NCI-H82 treated with DMSO at 0.1 percent for 48 hours (cell line): Measurements from ENCODE around the gene REPS2.
"Not testable (repeated sequence)": the region's sequence is repeated elsewhere in the genome, so short reads cannot be mapped to it uniquely, and the experiment has no call there.

Experiments used
- DNase-seq: peaks from one replicate; lab custom pipeline; 2025; ENCODE audit not compliant: unreplicated experiment; lab: John Stamatoyannopoulos, UW

Gene REPS2

DNA sequence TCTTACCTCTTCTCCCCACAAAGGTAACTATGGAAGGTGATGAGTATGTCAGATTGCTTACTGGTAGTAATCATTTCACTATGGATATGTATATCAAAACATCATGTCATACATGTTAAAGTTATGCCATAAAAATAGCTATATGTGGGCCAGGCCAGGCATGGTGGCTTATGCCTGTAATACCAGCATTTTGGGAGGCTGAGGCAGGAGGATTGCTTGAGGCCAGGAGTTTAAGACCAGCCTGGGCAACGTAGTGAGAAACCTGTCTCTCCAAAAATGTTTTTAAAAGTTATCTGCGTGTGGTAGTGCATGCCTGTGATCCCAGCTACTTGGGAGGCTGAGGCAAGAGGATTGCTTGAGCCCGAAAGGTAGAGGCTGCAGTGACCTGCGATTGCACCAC is 16.2 kb downstream of the REPS2 start:
- DNase-seq, result not testable (repeated sequence)

DNA sequence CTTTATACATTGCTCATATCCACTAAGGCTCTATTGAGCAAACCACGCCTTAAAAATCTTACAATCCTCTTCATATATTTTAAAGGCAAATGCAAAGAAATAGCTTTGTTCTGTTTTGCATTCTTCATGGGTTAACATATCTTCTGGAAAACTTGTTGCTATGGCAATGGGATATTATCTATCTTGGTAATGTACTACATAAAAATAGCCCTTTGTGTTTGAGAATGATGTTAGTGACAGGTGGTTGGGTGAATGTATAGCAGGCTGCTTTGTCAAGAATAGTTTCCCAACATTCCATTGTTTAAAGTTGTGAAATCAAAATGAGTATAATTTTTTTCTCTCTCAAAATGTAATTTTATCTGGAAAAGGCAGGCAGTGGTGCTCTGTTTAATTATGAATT is 16.8 kb downstream of the REPS2 start:
- no peak for DNase-seq

DNA sequence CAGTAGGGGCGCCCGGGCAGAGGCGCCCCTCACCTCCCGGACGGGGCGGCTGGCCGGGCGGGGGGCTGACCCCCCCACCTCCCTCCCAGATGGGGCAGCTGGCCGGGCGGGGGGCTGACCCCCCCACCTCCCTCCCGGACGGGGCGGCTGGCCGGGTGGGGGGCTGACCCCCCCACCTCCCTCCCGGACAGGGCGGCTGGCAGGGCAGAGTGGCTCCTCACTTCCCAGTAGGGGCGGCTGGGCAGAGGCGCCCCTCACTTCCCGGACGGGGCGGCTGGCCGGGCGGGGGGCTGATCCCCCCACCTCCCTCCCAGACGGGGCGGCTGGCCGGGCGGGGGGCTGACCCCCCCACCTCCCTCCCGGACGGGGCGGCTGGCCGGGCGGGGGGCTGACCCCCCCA is 18.5 kb downstream of the REPS2 start:
- DNase-seq, result not testable (repeated sequence)

DNA sequence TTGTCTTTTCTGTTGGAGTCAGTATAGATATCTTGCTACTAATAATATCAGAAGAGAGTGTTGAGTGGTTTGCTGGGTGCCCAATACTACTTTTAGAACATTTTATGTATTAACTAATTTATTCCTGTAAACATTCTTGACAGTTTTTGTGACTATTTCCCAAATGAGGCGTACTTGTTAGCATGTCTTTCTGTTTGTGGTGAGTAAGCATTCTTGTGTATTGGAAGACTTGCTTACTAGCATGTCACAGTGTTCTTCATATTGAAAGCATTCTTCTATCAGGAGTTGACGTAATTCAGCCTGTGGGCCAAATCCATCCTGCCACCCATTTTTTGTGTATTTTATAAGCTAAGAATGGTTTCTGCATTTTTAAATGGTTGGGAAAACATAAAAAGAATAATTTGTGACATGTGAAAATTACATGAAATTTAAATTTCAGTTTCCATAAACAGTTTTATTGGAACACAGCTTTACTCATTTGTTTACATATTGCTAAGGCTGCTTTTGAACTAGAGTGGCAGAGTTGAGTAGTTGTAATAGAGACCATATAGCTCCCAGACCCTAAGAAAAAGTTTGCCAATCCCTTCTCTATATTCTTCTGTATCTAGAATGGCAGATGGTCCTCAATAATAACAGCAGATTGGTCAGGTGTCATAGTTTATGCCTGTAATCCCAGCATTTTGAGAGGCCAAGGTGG is 20.4 kb downstream of the REPS2 start:
- DNase-seq, result no peak

DNA sequence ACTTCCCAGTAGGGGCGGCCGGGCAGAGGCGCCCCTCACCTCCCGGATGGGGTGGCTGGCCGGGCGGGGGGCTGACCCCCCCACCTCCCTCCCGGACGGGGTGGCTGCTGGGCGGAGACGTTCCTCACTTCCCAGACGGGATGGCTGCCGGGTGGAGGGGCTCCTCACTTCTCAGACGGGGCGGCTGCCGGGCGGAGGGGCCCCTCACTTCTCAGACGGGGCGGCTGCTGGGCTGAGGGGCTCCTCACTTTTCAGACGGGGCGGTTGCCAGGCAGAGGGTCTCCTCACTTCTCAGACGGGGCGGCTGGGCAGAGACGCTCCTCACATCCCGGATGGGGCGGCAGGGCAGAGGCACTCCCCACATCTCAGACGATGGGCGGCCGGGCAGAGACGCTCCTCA is 22.3 kb downstream of the REPS2 start:
- DNase-seq, result not testable (repeated sequence)

DNA sequence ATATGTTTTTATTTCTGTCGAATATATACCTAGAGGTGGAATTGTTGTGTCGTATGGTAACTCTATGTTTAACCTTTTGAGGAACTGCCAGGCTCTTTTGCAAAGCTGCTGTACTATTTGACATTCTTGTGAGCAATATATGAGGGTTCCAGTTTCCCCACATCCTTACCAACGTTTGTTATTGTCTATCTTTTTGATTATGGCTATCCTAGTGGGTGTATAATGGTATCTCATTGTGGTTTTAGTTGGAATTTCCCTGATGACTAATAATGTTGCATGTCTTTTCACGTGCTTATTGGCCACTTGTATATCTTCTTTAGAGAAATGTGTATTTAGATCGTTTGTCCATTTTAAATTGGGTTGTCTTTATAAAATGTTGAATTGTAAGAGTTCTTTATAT is 24.5 kb downstream of the REPS2 start:
- DNase-seq, result no peak

DNA sequence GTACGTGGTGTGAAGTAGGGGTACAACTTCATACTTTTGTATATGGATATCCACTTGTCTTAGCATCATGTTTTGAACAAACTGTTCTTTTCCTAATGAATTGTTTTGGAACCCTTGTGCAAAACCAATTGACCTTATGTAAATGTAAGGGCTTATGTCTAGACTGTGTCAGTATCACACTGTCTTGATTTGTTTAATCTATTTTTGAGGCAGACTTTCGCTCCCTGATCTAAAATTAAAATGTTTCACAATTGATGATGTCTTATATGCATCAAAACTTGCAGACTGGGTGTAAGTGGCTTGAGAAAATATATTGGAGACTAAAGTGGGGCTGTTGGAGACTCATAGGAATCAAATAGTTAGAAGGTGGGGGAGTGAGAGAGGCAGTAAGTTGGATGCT is 25.2 kb downstream of the REPS2 start:
- no peak for DNase-seq

DNA sequence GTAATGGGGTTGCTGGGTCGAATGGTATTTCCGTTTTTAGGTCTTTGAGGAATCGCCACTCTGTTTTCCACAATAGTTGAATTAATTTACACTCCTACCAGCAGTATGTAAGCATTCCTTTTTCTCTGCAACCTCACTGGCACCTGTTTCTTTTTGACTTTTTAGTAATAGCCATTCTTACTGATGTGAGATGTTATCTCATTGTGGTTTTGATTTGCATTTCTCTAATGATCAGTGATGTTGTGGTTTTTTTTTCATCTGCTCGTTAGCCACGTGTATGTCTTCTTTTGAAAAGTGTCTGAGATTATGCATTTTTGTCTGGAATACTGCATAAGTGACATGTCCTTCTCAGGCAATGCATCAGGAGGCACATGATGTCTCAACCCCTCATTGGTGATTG is 28.8 kb downstream of the REPS2 start:
- DNase-seq, result no peak

DNA sequence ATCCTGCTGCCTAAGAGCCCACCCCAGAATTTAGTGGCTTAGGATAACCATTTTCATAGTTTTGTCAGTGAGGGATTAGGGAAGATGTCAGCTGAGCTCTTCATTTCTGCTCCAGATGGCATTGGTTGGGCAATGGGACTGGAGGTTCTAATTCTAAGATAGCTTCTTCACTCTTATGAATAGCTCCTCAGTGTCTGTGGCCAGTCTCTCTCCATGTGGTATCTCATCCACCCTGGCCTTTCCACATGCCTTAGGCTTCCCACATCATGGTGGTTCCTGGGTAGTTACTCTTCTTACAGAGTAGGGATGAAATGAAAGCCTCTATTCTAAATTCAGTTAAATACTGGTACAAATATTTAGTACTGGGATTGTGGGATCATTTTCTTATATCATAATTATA is 31.3 kb downstream of the REPS2 start:
- no peak for DNase-seq

DNA sequence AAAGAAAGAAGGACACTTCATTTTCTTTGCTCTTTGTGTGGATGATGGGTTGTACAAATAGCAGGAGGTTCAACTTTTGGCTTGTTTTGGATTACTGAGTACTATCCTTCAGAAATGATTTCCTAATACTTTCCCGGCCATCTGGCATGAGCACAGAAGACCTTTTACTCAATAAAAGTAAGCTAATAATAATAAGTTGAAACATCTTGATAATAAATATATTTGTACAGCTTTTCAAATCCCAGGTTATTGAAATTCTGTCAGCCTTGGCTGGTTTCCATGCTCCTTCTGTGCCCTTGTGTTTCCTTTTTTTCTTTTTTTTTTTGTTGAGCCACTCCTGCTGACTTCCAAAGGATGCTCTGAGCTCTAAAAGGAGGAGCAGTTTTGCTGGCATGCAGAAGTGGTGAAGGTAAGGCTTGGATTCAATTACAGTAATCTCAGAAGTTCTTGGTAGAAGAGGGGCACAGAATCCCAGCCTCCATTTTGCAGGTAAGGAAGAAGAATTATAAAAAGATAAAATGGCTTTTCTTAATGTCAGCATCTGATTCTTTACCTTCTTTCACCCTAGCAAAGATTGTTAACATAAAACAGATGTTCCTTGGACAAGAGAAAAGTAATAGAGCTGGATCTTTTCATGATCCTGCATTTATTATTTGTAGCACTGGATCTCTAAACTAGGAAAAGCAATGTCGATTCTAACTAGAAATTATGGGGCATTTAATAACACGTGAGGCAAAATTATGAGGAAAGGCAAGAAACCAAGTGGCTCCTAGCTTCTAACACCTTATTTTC is 31.9 kb downstream of the REPS2 start:
- no peak for DNase-seq

DNA sequence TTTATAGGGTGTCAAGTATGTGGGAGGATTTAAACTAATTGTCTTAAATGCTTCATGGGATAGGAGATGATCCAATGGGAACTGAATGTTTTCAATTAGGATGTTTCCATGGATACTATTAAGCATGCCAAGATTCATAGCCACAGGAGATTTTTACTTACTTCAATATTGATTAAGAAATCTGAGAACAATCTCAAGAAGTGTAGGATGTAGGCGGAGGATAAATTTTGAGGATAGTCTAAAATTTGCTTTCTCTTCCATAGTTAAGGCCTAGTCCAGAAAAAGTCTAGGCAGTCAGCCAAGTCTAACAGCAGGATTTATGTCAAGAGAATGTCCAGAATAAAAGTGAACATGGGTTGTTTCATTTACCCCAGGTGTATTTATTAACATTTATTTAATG is 32.8 kb downstream of the REPS2 start:
- DNase-seq, result no peak

DNA sequence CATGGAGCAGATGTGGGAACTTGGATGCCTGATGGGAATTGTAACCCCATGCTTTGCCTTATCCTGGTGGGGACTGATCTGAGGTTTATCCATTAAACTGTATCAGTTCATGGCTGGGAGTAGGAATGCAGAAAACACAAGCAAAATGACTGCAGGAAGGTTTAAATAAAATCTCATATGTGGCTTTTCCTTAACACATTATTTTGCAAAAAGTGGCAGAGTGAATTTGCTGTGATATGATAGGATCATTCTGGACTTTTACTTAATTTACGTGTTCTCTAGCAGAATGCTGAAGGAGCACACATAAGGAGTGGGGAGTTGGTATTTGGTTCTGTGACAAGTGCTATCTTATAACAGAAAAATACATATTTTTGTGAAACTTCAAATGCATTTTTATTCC is 34.8 kb downstream of the REPS2 start:
- no peak for DNase-seq

DNA sequence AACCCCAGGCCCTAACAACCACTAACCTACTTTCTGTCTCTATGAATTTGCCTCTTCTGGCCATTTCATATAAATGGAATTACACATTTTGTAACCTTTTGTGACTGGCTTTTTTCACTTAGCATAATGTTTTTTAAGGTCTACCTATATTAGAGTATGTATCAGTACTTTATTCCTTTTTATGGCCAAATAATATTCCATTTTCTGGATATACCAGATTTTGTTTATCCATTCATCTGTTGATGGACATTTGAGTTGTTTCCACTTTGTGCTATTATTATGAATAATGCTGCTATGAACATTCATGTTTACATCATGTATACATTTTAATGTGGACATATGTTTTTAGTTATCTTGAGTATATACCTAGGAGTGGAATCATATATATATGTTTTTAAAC is 35.5 kb downstream of the REPS2 start:
- no peak for DNase-seq

DNA sequence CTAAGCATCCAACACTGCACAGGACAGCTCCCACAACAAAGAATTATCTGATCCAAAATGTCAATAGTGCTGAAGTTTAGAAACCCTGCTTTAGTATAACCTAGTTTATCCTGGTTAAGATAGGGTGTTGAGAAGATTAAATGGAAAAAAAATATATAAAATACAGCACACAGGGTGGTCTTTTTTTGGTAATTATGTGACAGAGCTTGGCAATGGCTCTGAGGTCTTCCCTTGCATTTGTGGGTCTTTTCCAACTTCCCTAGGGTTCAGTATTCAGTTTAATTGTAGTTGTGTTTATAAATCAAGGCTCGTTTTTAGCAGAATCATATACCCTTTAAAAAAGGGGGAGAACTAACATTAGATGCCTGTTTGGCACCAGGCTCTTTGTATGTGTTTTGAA is 36.6 kb downstream of the REPS2 start:
- no peak for DNase-seq

DNA sequence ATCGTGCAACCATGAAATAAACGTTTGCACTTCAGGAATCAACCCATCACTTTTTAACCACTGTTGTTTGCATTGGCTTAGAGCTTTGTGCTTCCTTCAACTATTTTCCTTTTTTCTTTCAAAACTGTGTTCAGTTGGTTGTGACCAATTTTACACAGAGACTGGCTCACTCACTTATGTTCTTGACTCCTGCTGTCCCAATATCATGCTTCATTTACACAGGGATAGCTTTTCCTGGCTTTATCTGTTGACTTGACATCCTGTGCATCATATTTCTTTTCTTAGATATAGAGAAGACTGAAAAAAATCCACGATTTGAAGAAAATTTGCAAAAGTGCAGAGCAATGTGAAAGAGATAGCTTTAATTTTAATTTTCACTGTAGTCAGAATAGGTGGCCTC is 38.8 kb downstream of the REPS2 start:
- no peak for DNase-seq

DNA sequence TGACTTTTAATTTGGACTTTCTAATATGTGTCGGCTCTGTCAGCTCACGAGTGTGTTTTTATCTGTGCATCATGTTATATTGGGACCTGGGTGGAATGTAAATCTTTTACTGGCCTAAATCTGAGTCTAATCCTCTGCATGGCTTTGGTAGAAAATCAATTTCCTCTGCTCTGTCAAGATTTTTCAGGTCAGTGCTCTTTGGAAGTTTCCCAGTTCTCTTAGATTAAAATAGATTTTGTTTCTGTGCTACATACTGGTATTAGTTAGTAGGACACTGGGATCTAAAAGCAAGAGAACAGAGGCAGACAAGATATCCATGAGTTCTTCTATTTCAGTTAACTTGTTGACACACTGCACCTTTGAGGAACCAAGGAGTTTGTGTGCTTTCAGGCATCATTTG is 39.7 kb downstream of the REPS2 start:
- DNase-seq, result no peak

DNA sequence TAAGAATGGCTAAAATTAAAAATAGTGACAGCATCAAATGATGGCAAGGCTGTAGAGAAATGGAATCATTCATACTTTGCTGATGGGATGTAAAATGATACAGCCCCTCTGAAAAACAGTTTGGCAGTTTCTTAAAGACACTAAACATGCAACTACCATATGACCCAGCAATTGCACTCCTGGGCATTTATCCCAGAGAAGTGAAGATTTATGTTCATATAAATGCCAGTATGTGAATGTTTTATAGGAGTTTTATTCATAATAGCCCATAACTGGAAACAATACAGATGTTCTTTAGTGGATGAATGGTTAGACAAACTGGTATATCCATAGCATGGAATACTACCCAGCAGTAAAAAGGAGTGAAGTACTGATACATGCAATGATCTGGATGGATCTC is 43.3 kb downstream of the REPS2 start:
- no peak for DNase-seq

DNA sequence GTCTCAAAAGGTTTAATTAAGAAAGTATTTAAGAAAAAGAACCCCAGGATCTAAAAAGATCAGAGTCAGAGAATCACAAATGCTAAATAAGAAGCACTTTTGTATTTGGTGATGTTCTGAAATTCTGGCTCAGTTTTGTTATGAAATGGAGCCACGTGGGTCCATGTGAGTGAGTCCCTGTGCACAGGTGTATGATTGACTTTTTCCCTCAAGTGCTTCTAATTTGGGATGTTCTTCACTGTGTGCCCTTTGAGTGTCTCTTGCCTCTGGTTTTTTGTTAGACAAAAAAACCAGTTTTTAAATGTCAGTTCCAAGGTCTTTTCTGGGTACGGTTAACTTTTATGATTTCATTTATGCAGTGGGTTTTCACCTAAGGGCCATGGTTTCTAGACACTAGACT is 44.4 kb downstream of the REPS2 start:
- DNase-seq, result no peak

DNA sequence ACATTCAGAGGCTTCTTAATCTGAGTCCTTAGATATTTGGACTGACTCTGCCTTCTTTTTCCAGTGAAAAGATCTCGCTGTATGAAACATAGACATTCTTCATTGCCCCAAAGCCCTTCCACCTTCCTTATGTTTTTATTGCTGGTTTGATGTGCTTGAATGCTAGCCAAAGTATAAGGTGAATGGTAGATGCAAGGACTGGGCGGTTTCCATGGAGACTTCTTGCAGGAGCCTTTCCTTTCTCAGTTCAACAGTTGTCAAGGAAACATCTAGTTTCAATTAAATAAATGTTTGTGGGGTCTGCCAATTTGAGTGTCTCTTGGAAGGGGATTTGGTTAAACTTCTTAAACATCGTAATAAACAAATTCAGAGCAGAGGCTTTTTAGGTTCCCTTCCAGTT is 46.0 kb downstream of the REPS2 start:
- DNase-seq, result no peak

DNA sequence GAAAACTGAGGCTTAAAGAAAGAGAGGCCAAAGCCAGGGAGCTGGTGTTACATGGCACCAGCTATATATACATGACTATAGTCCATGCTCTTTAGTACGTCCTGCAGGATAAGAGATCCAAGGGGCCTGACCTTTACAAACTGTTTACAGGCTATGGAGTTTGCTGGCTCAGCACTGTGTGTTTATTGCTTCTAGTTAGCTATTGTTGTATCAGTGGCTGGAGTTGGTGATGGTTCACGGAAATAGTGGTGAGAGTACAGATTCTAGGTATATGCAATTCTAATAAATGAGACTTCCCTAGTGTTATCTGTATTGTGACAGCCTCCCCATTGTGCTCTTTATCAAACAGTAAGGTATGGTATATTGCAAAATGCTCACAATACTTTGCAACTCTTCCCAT is 46.5 kb downstream of the REPS2 start:
- DNase-seq, result no peak

DNA sequence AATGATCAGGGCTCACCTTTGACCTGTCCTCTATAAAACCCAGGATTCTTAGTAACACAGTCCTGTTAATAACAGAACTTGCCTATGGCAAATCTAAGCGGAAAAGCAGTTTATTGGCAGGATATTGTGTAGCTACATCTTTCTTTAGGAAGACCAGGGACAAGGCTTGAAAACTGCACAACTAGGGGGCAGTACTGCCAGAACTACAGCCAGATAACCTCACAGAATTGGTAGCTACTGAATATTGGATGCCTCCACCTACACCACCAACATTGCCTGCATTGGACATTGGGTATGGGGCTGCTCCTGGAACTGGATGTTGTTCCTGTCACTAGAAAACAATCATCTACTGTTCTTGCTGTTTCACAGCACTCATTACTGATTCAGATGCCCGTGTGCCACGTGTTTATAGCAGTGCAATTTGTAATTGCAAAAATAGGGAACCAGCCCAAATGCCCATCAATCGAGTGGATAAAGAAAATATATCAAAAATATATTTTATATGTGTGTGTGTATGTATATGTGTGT is 47.4 kb downstream of the REPS2 start:
- no peak for DNase-seq

DNA sequence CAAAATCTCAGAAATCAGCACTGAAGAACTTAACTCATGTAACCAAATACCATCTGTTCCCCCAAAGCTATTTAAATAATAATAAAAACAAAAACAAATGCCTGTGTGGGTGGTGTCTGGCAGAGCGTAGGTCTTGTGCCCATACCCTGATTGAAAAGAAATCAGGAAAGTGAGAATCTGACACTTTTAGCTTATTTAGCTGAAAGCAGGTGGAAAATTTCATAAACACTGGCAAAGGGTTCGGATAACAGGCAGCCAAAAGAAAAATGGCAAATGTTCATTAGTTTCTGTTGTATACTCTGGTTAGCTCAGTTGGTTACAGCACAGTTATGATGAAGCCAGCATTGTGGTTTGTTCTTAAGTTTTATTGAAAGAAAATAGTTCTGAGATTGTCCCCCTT is 48.3 kb downstream of the REPS2 start:
- DNase-seq, result no peak

DNA sequence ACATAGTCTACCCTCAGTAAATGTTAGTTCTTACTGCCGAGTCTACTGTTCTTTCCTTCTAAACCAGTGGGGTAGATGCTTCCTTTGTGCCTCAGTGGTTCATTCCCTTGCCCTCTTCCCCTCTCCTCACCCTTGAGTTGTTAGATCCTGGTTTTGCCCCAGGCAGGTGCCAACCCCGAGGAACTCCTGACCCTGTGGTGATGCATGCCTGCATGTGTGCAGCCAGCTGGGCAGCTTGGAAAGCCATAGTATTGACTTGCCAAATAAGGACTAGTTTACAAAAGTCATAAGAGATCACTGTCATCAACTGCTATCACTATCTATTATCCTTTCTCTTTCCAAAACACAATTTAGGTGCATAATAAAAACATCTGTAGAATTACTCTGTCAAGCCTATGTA is 50.9 kb downstream of the REPS2 start:
- DNase-seq, result no peak
